HG02623 (cell line): Measurements from ENCODE around the gene INO80D.
"Not testable (repeated sequence)": the region's sequence is repeated elsewhere in the genome, so short reads cannot be mapped to it uniquely, and the experiment has no call there.

Experiments
- ATAC-seq: cut with Tn5 transposase; IDR thresholded peaks from one replicate; pipeline ENCODE4 v1.9.1; 2021; ENCODE audit warnings: moderate library complexity; ENCODE audit not compliant: unreplicated experiment

INO80D gene

GRCh38 chr2:206084870-206085741 lies 868 bp downstream of the INO80D start:
- peak; percentile 21 for ATAC-seq

GRCh38 chr2:206084439-206084869 lies 1.5 kb downstream of the INO80D start:
- ATAC-seq, result no peak

GRCh38 chr2:206083602-206084438 lies 2.2 kb downstream of the INO80D start:
- no peak for ATAC-seq

GRCh38 chr2:206082298-206082843 lies 3.6 kb downstream of the INO80D start:
- ATAC-seq, result no peak

- no peak for ATAC-seq
Observed at GRCh38 chr2:206080927-206081326, 5.0 kb downstream of the INO80D start.

- ATAC-seq, result no peak
Observed at GRCh38 chr2:206079699-206080465, 6.1 kb downstream of the INO80D start.

- ATAC-seq, result not testable (repeated sequence)
Observed at GRCh38 chr2:206077879-206078278, 8.1 kb downstream of the INO80D start.

GRCh38 chr2:206075113-206075512 lies 10.9 kb downstream of the INO80D start:
- ATAC-seq, result no peak

- ATAC-seq, result no peak
Observed at GRCh38 chr2:206071807-206072206, 14.2 kb downstream of the INO80D start.

- no peak for ATAC-seq
Observed at GRCh38 chr2:206069417-206069816, 16.6 kb downstream of the INO80D start.

GRCh38 chr2:206068207-206068606 lies 17.8 kb downstream of the INO80D start:
- ATAC-seq, result no peak

- ATAC-seq, result no peak
Observed at GRCh38 chr2:206064077-206064476, 21.9 kb downstream of the INO80D start.

GRCh38 chr2:206063635-206064034 lies 22.3 kb downstream of the INO80D start:
- ATAC-seq, result no peak

GRCh38 chr2:206062724-206063123 lies 23.2 kb downstream of the INO80D start:
- ATAC-seq, result no peak

GRCh38 chr2:206056286-206056685 lies 29.7 kb downstream of the INO80D start:
- no peak for ATAC-seq

GRCh38 chr2:206054952-206055351 lies 31.0 kb downstream of the INO80D start:
- no peak for ATAC-seq

- no peak for ATAC-seq
Observed at GRCh38 chr2:206051912-206052311, 34.1 kb downstream of the INO80D start.

- no peak for ATAC-seq
Observed at GRCh38 chr2:206049392-206049791, 36.6 kb downstream of the INO80D start.

GRCh38 chr2:206045251-206045650 lies 40.7 kb downstream of the INO80D start:
- no peak for ATAC-seq

- no peak for ATAC-seq
Observed at GRCh38 chr2:206040525-206040924, 45.4 kb downstream of the INO80D start.

GRCh38 chr2:206035393-206035792 lies 50.6 kb downstream of the INO80D start:
- ATAC-seq, result not testable (repeated sequence)
